GM12864 (cell line): ENCODE measurements around the gene BAX.

ENCODE experiments used
- DNase-seq: peaks from one replicate; pipeline ENCODE4 v3.0.0-alpha.2; 2011; ENCODE audit warnings: low read depth
- H3K4me3 ChIP-seq: 2 replicates; pipeline ENCODE4 v1.5.1; 2011; ENCODE audit warnings: mild to moderate bottlenecking, low read depth, low read length, control low read depth
- TF ChIP-seq, protein P1 (sequence below): IDR thresholded peaks from 2 replicates; pipeline ENCODE4 v1.5.1; 2011; ENCODE audit warnings: low read depth, mild to moderate bottlenecking, moderate library complexity, low read length, control low read depth, inconsistent platforms; ENCODE audit errors: missing control alignments

Gene BAX

DNA sequence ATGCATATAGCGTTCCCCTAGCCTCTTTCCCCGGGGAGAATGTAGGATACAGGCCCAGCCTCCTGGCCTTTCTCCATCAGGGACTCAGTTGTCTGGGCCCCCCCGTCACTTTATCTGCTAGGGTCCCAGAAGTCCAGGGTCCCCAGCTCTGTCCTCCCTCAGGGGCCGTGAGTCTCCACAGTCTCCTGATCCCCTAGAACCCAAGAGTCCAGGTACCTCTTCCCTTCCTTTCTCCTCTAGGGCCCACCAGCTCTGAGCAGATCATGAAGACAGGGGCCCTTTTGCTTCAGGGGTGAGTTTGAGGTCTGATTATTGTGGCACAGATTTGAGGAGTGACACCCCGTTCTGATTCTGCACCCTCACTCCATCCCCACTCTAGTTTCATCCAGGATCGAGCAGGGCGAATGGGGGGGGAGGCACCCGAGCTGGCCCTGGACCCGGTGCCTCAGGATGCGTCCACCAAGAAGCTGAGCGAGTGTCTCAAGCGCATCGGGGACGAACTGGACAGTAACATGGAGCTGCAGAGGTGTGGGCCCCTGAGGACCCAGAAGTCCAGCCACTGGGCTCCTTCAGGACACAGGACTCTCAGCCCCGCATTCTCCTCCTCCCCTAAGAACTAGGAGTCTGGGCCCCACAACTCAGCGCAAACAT is 758 bp downstream of the BAX start:
- H3K4me3 ChIP-seq: peak overlapping the region; percentile 80
- no peak for DNase-seq

DNA sequence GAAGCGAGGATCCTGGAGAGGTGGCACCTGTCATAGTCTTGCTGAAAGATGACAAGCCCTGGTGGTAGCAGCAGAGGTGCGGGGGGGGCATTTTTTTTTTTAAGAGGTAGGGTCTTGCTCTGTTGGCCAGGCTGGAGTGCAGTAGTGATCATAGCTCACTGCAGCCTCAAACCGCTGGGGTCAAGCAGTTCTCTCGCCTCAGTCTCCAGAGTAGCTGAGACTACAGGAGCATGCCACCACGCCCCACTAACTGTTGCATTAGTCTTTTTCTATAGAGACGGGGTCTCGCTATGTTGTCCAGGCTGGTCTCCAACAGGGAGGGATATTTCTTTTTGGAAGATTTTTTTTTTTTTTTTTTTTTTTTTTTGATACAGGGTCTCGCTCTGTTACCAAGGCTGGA is 3.3 kb downstream of the BAX start:
- no peak overlapping the region for H3K4me3 ChIP-seq
- TF ChIP-seq, protein P1, sequence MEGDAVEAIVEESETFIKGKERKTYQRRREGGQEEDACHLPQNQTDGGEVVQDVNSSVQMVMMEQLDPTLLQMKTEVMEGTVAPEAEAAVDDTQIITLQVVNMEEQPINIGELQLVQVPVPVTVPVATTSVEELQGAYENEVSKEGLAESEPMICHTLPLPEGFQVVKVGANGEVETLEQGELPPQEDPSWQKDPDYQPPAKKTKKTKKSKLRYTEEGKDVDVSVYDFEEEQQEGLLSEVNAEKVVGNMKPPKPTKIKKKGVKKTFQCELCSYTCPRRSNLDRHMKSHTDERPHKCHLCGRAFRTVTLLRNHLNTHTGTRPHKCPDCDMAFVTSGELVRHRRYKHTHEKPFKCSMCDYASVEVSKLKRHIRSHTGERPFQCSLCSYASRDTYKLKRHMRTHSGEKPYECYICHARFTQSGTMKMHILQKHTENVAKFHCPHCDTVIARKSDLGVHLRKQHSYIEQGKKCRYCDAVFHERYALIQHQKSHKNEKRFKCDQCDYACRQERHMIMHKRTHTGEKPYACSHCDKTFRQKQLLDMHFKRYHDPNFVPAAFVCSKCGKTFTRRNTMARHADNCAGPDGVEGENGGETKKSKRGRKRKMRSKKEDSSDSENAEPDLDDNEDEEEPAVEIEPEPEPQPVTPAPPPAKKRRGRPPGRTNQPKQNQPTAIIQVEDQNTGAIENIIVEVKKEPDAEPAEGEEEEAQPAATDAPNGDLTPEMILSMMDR: no peak
- no peak for DNase-seq

More for the DNA sequence above, 758 bp downstream of the BAX start:
- TF ChIP-seq, protein P1: no peak

DNA sequence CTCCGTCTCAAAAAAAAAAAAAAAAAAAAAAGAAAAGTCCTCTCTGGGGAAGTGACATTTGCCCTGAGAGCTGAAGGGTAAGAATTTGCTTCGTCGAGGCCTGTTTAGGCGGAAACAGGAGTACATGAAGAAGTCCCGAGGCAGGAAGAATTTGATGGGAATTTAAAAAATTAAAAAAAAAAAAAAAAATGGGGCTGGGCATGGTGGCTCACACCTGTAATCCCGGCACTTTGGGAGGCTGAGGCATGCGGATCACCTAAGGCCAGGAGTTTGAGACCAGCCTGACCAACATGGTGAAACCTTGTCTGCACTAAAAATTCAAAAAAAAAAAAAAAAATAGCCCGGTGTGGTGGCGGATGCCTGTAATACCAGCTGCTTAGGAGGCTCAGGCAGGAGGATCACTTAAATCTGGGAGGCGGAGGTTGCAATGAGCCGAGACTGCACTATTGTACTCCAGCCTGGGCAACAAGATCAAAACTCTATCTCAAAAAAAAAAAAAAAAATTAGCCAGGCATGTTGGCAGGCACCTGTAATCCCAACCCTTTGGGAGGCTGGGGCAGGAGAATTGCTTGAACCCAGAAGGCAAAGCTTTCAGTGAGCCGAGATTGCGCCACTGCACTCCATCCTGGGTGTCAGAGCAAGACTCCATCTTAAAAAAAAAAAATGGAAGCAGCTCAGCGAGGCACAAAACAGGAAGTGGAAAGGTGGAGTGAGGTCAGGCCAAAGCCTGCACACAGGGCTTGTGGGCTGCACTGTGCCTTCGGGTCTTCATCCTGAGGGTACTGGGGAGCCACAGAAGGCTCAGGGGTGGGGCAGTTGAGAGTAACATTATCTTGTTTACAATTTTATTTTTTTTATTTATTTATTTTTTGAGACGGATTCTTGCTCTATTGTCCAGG is 4.9 kb downstream of the BAX start:
- no peak overlapping the region for H3K4me3 ChIP-seq
- DNase-seq: no peak
- TF ChIP-seq, protein P1: no peak

DNA sequence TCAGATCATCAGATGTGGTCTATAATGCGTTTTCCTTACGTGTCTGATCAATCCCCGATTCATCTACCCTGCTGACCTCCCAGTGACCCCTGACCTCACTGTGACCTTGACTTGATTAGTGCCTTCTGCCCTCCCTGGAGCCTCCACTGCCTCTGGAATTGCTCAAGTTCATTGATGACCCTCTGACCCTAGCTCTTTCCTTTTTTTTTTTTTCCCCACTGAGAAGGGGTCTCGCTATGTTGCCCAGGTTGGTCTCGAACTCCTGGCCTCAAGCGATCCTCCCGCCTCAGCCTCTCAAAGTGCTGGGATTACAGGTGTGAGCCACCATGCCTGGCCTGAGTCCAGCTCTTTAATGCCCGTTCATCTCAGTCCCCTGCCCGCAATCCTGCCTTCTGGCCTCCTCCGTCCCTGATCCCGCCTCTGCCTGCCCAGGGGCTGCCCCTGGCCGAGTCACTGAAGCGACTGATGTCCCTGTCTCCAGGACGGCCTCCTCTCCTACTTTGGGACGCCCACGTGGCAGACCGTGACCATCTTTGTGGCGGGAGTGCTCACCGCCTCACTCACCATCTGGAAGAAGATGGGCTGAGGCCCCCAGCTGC is 6.5 kb downstream of the BAX start:
- H3K4me3 ChIP-seq: no peak overlapping the region
- TF ChIP-seq, protein P1: no peak
- no peak for DNase-seq

DNA sequence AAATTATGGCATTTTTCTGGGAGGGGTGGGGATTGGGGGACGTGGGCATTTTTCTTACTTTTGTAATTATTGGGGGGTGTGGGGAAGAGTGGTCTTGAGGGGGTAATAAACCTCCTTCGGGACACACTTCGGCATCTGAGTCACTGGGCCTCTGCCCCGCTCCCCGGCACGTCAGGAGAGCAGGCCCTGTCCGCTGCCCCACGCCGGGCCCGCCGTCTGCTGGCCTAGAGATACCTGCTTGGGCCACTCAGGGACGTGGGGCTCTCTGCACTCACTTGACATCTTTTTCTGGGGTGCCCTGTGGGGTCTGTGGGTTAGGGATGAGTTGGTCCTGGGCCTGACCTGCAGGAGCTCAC is 7.0 kb downstream of the BAX start:
- DNase-seq: no peak
- H3K4me3 ChIP-seq: no peak overlapping the region
- TF ChIP-seq, protein P1: no peak

DNA sequence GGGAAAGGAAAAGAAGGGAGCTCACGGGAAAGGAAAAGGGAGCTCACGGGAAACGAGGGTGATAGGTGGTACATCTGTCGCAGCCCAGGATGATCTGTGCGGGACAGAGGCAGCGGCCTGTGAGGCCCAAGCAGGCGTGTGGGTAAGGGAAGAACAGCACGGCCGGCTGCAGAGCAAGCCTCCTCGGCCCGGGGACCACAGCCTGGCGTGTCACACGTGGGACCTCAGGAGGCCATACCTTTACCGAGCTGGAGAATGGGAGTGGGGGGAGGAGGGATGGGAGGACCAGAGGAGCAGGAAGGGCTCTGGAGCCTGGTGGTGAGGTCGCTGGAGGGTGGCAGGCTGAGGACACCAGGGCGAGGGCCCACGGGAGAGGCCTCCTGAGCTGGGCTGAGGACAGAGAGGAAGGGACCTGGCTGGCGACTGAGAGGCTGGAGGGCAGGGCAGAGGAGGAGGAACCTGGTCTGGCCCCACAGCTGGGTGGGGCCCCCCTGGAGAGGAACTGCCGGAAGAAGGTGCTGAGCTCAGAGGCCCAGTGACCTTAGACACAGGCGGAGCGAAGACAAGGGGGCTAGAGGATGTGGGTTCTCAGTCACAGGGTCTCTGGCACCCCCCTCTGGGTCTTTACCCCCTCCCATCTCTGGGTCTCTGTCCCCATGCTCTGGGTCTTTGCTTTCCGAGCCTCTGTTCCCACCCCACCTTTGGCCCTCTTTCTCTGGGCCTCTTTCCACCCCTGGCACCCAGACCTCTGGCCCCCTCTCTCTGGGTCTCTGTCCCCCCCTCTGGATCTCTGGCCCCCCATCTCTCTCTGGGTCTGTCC is 7.6 kb downstream of the BAX start:
- DNase-seq: no peak
- H3K4me3 ChIP-seq: peak overlapping the region; percentile 25
- TF ChIP-seq, protein P1: no peak
